SU-DHL-6 (cell line): ENCODE results near the gene TRIM33.

Source experiments
- H2AFZ ChIP-seq: fragments of 200-600 bp; sonication (generic); 2 replicates; pipeline ENCODE4 v1.6.1; 2014; ENCODE audit warnings: low read depth, mild to moderate bottlenecking, moderate library complexity, mixed read lengths, antibody characterized with exemption, low read length; ENCODE audit not compliant: severe bottlenecking
- H3F3A ChIP-seq: fragments of 200-600 bp; shearing (Covaris generic); 2 replicates; pipeline ENCODE4 v1.6.0; 2016; ENCODE audit warnings: antibody characterized with exemption, mild to moderate bottlenecking; ENCODE audit not compliant: insufficient read depth
- H3K27ac ChIP-seq: fragments of 200-600 bp; sonication (generic); 2 replicates; pipeline ENCODE4 v1.5.1; 2016; ENCODE audit warnings: low read depth, mild to moderate bottlenecking, low read length, moderate library complexity, mixed read lengths
- H3K27me3 ChIP-seq: fragments of 200-600 bp; sonication (generic), shearing (Covaris generic); 2 replicates; pipeline ENCODE4 v1.6.0; 2014; ENCODE audit warnings: mild to moderate bottlenecking, low read length
- H3K36me3 ChIP-seq: fragments of 200-600 bp; sonication (generic); 2 replicates; pipeline ENCODE4 v1.6.1; 2014; ENCODE audit warnings: mild to moderate bottlenecking, low read length, mixed read lengths
- H3K4me2 ChIP-seq: fragments of 300-600, 200-600 bp; shearing (Covaris generic), sonication (generic); 2 replicates; pipeline ENCODE4 v1.6.0; 2014; ENCODE audit warnings: low read length, low read depth, mild to moderate bottlenecking; ENCODE audit not compliant: poor library complexity, severe bottlenecking
- H3K4me3 ChIP-seq: fragments of 200-600 bp; sonication (generic); 2 replicates; pipeline ENCODE4 v1.5.1; 2014; ENCODE audit warnings: antibody characterized with exemption, low read length, mild to moderate bottlenecking, mixed read lengths; ENCODE audit not compliant: insufficient read depth, poor library complexity, severe bottlenecking
- H3K79me2 ChIP-seq: fragments of 200-600 bp; sonication (generic); 2 replicates; pipeline ENCODE4 v1.6.1; 2014; ENCODE audit warnings: mild to moderate bottlenecking, low read length, moderate library complexity; ENCODE audit not compliant: insufficient read depth
- H3K9ac ChIP-seq: fragments of 200-600 bp; sonication (generic); 2 replicates; pipeline ENCODE4 v1.7.0; 2014; ENCODE audit warnings: mild to moderate bottlenecking, low read length
- H3K9me2 ChIP-seq: fragments of 200-600 bp; sonication (generic); replicated peaks from 2 replicates; pipeline ENCODE4 v1.6.1; 2014; ENCODE audit warnings: low read length; ENCODE audit not compliant: insufficient read depth
- H3K9me3 ChIP-seq: fragments of 200-600 bp; sonication (generic); 2 replicates; pipeline ENCODE4 v1.6.1; 2014; ENCODE audit warnings: low read length, mixed read lengths; ENCODE audit not compliant: insufficient read depth
- H4K20me1 ChIP-seq: fragments of 200-600 bp; sonication (generic); 2 replicates; pipeline ENCODE4 v1.6.1; 2014; ENCODE audit warnings: low read depth, mild to moderate bottlenecking, antibody characterized with exemption, low read length, moderate library complexity, mixed read lengths
- EZH2phosphoT487 ChIP-seq: fragments of 200-600 bp; sonication (generic), shearing (Covaris generic); conservative IDR thresholded peaks from 2 replicates; pipeline ENCODE4 v1.6.1; 2018; ENCODE audit warnings: mild to moderate bottlenecking, antibody characterized with exemption, low read length, moderate library complexity, mixed read lengths
- TF ChIP-seq, protein P1 (sequence below): fragments of 200-600 bp; sonication (generic); IDR thresholded peaks from one replicate; pipeline ENCODE4 v1.5.1; 2017; ENCODE audit warnings: antibody characterized with exemption, mild to moderate bottlenecking, low read length, moderate library complexity; ENCODE audit not compliant: insufficient read depth, poor library complexity, severe bottlenecking

Gene TRIM33

DNA sequence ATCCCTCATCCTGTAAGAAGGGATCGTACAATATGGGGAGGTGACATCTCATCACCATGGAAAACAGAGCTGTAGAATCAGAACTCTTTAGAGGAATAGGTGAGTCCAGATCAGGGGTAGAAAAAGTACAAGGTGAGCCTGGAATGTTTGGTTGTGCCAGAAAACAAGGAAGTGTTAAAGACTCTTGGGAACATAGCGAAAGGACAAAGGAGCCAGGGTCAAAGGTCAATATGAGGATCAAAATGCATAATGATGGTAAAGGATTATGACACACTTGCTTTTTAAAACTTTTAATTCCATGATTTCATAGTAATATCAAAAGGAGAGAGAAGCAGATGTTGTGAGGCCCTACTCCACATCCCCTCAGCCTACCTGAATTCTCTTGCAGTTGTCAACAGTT, 19.2 kb upstream of the TRIM33 start:
- Histone ChIP-seq H3K27ac (no peak overlapping the region), H3K4me3 (no peak overlapping the region), H3K79me2 (no peaks in the 10 kb centered on the region), H3K9me3 (no peaks in the 10 kb centered on the region), H3K27me3 (no peaks in the 10 kb centered on the region), H2AFZ (no peak overlapping the region), H4K20me1 (no peaks in the 10 kb centered on the region), H3K9ac (no peak overlapping the region), H3F3A (no peaks in the 10 kb centered on the region), H3K9me2 (no peaks in the 10 kb centered on the region), H3K4me2 (no peak overlapping the region), H3K36me3 (no peaks in the 10 kb centered on the region)
- TF ChIP-seq EZH2phosphoT487, result no peak
- TF ChIP-seq, protein P1, sequence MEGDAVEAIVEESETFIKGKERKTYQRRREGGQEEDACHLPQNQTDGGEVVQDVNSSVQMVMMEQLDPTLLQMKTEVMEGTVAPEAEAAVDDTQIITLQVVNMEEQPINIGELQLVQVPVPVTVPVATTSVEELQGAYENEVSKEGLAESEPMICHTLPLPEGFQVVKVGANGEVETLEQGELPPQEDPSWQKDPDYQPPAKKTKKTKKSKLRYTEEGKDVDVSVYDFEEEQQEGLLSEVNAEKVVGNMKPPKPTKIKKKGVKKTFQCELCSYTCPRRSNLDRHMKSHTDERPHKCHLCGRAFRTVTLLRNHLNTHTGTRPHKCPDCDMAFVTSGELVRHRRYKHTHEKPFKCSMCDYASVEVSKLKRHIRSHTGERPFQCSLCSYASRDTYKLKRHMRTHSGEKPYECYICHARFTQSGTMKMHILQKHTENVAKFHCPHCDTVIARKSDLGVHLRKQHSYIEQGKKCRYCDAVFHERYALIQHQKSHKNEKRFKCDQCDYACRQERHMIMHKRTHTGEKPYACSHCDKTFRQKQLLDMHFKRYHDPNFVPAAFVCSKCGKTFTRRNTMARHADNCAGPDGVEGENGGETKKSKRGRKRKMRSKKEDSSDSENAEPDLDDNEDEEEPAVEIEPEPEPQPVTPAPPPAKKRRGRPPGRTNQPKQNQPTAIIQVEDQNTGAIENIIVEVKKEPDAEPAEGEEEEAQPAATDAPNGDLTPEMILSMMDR, result no peak

DNA sequence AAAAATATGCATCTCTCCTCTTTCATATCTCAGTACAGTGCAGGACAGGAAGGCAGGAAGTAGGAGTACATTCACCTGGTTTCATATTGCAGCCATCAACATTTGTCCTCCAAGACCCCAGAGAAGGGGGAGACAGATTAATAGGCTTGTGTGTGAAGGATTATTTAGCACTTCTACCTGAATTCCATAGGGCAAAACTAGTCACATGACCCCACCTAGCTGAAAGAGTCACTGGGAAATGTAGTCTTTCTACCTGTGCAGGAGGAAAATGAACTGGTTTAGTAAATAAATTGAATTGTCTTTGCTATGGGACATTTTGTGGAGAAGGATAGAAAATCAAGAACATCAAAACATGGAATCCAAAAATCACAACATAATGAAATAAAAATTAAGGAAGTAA, 13.9 kb upstream of the TRIM33 start:
- no peak overlapping the region for H2AFZ ChIP-seq

DNA sequence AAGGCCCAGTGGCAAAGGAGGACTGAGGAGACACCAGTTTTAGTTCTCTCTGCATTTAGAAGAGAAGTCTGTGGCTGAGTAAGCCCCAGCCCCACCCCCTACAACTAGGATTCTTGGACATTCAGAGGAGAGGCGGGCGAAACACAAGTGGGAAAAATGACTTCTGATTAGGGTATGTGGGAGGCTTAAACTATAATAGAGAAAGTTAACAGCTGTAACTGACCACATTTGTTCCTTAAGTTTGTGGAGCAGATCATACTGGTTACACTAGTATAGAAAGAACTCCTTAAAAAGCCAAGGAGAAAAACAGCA, 11.2 kb upstream of the TRIM33 start:
- no peaks in the 10 kb centered on the region for H3K9me3 ChIP-seq
- no peaks in the 10 kb centered on the region for H3K36me3 ChIP-seq
- no peaks in the 10 kb centered on the region for H4K20me1 ChIP-seq
- H2AFZ ChIP-seq, result no peak overlapping the region
- H3K9ac ChIP-seq, result no peak overlapping the region
- no peak overlapping the region for H3K27ac ChIP-seq
- no peaks in the 10 kb centered on the region for H3K9me2 ChIP-seq
- H3K4me3 ChIP-seq, result no peak overlapping the region
- H3K27me3 ChIP-seq, result no peaks in the 10 kb centered on the region
- no peak overlapping the region for H3K4me2 ChIP-seq
- no peaks in the 10 kb centered on the region for H3K79me2 ChIP-seq
- no peak for TF ChIP-seq EZH2phosphoT487
- TF ChIP-seq, protein P1, result no peak
- H3F3A ChIP-seq, result no peaks in the 10 kb centered on the region

More for the DNA sequence above, 13.9 kb upstream of the TRIM33 start:
- H3K27ac ChIP-seq, result no peak overlapping the region
- no peaks in the 10 kb centered on the region for H3K9me3 ChIP-seq
- H3K4me3 ChIP-seq, result no peak overlapping the region
- no peak for TF ChIP-seq EZH2phosphoT487
- TF ChIP-seq, protein P1, result no peak
- no peak overlapping the region for H3K9ac ChIP-seq
- H4K20me1 ChIP-seq, result no peaks in the 10 kb centered on the region
- no peaks in the 10 kb centered on the region for H3K36me3 ChIP-seq
- no peaks in the 10 kb centered on the region for H3K79me2 ChIP-seq
- H3F3A ChIP-seq, result no peaks in the 10 kb centered on the region
- H3K9me2 ChIP-seq, result no peaks in the 10 kb centered on the region
- no peaks in the 10 kb centered on the region for H3K27me3 ChIP-seq
- no peak overlapping the region for H3K4me2 ChIP-seq
